Urinary bladder (tissue), 4 donors: ENCODE measurements around the gene MORC3. TPM values are rescaled to one million over a fixed set of nuclear protein-coding genes. Genes with fewer than 3 reads are reported as not detected.
"Not testable (repeated sequence)": the region's sequence is repeated elsewhere in the genome, so short reads cannot be mapped to it uniquely, and the experiment has no call there.

Experiments
- DNase-seq: peaks from one replicate; pipeline ENCODE4 v3.0.0-alpha.2; 2015; ENCODE audit errors: extremely low spot score
- H3K27ac ChIP-seq: one replicate; pipeline ENCODE4 v1.5.1; 2013; ENCODE audit warnings: low read depth, mild to moderate bottlenecking, moderate library complexity
- H3K36me3 ChIP-seq: one replicate; pipeline ENCODE4 v1.6.1; 2013; ENCODE audit warnings: mild to moderate bottlenecking, moderate library complexity; ENCODE audit not compliant: insufficient read depth
- H3K4me1 ChIP-seq: one replicate; pipeline ENCODE4 v1.6.1; 2013; ENCODE audit warnings: mild to moderate bottlenecking, moderate library complexity; ENCODE audit not compliant: insufficient read depth
- H3K4me3 ChIP-seq: one replicate; pipeline ENCODE4 v1.5.1; 2013; ENCODE audit warnings: low read depth, low read length
- WGBS: extraction: QIAGEN DNeasy Blood & Tissue Kit; methylation state at CpG from one replicate; pipeline ENCODE4 v1.1.7; 2013; 5-methylcytosine and 5-hydroxymethylcytosine counted together
- polyA plus RNA-seq: library from polyadenylated mRNA; stranded (reverse); fragments of 200-250 nt; gene quantifications from one replicate; pipeline ENCODE4 v1.2.3, GENCODE V29; 2013
- total RNA-seq: library from RNA; depleted of rRNA; stranded (reverse); fragments of >200 nt; gene quantifications from one replicate; pipeline ENCODE4 v1.2.3, GENCODE V29; 2014
- donor health status: healthy with polysubstance abuse.
- donor health status: healthy.

Gene MORC3, protein sequence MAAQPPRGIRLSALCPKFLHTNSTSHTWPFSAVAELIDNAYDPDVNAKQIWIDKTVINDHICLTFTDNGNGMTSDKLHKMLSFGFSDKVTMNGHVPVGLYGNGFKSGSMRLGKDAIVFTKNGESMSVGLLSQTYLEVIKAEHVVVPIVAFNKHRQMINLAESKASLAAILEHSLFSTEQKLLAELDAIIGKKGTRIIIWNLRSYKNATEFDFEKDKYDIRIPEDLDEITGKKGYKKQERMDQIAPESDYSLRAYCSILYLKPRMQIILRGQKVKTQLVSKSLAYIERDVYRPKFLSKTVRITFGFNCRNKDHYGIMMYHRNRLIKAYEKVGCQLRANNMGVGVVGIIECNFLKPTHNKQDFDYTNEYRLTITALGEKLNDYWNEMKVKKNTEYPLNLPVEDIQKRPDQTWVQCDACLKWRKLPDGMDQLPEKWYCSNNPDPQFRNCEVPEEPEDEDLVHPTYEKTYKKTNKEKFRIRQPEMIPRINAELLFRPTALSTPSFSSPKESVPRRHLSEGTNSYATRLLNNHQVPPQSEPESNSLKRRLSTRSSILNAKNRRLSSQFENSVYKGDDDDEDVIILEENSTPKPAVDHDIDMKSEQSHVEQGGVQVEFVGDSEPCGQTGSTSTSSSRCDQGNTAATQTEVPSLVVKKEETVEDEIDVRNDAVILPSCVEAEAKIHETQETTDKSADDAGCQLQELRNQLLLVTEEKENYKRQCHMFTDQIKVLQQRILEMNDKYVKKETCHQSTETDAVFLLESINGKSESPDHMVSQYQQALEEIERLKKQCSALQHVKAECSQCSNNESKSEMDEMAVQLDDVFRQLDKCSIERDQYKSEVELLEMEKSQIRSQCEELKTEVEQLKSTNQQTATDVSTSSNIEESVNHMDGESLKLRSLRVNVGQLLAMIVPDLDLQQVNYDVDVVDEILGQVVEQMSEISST
- 130 TPM for total RNA-seq
- polyA plus RNA-seq: 21.4 TPM

GRCh38 chr21:36319767-36320420 lies at the start of gene MORC3:
MORC3 (plus strand) TSS chr21:36320197; CDS start chr21:36320265, 68 bp downstream.
- DNase-seq: peak; percentile 97
- Histone ChIP-seq H3K4me3 (peak within 1 kb of the TSS; percentile 83), H3K27ac (peak within 1 kb of the TSS; percentile 98), H3K4me1 (no peaks in the 10 kb centered on the region), H3K36me3 (no peaks in the 10 kb centered on the region)
- WGBS: under 1% methylated on average over 59 of the region's 59 CpGs

DNA sequence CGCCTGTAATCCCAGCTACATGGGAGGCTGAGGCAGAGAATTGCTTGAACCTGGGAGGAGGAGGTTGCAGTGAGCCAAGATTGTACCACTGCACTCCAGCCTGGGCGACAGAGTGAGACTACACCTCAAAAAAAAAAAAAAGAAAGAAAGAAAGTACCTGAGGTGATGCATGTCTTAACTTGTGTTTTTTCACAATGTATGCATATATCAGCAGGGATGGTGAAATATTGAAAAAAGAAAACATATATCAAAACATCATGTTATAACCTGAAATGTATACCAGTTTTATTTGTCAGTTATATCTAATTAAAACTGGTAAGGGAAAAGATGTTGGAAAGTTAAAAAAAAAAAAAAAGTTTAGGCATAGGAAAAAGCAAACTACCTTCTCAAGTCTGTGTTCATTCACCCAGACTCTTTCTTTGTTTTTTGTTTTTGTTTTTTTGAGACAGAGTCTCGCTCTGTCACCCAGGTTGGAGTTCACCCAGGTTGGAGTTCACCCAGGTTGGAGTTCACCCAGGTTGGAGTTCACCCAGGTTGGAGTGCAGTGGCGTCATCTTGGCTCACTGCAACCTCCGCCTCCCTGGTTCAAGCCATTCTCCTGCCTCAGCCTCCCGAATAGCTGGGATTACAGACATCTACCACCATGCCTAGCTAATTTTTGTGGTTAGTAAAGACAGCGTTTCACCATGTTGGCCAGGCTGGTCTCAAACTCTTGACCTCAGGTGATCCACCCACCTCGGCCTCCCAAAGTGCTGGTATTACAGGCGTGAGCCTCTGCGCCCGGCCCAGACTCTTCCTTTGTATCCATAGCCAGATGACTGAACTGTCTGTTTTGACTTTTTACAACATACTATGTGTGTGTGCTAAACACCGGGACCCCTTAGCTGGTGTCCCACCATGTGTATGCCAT lies 49.0 kb upstream of the MORC3 start:
- not testable (repeated sequence) for H3K27ac ChIP-seq, H3K36me3 ChIP-seq, DNase-seq, H3K4me3 ChIP-seq, H3K4me1 ChIP-seq
- WGBS: 95% methylated on average over 12 of the region's 12 CpGs

GRCh38 chr21:36274128-36274527 lies 45.9 kb upstream of the MORC3 start:
- Histone ChIP-seq H3K36me3 (peaks cover 2% of the 10 kb centered on the region), H3K27ac (no peak overlapping the region), H3K4me3 (no peak overlapping the region), H3K4me1 (no peaks in the 10 kb centered on the region)
- 69% methylated on average over 4 of the region's 4 CpGs for WGBS
- DNase-seq: no peak

DNA sequence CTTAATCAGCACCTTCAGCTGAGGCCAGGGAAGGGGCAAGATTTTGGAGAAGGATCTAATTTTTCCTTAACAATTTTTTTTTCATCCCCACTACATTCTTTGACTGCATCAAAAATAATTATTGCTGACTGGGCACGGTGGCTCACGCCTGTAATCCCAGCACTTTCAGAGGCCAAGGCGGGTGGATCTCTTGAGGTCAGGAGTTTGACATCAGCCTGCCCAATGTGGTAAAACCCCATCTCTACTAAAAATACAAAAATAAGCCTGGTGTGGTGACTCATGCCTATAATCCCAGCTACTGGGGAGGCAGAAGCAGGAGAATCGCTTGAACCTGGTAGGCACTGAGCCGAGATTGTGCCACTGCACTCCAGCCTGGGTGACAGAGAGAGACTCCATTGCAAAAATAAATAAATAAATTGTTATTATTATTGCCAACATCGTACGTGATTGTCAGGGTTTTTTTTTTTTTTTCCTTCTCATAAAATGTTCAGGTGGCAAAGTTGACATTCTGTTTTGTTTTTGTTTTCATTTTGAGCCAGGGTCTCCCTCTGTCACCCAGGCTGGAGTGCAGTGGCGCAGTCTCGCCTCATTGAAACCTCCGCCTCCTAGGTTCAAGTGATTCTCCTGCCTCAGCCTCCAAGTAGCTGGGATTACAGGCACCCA lies 37.3 kb upstream of the MORC3 start:
- peaks cover 2% of the 10 kb centered on the region for H3K36me3 ChIP-seq

DNA sequence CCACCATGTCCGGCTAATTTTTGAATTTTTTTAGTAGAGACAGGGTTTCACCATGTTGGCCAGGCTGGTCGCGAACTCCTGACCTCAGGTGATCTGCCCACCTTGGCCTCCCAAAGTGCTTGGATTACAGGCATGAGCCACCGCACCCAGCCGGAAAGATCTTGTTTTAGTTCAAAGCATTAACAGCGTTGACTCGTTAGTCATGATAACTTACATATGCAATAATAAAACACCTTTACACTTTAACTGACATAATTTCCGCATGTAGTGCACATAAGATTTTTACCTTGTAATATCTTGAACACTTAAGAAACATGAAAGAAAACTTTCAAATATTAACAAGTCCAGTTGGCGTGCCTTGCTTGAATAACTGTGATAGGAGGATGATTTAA lies 36.8 kb upstream of the MORC3 start:
- H3K4me1 ChIP-seq, H3K4me3 ChIP-seq, DNase-seq, H3K36me3 ChIP-seq, H3K27ac ChIP-seq: not testable (repeated sequence)
- WGBS: 85% methylated on average over 9 of the region's 9 CpGs

More for the DNA sequence above, 37.3 kb upstream of the MORC3 start:
- Histone ChIP-seq H3K4me3 (no peak overlapping the region), H3K27ac (no peak overlapping the region), H3K4me1 (no peaks in the 10 kb centered on the region)
- 76% methylated on average over 10 of the region's 10 CpGs for WGBS
- DNase-seq: no peak

DNA sequence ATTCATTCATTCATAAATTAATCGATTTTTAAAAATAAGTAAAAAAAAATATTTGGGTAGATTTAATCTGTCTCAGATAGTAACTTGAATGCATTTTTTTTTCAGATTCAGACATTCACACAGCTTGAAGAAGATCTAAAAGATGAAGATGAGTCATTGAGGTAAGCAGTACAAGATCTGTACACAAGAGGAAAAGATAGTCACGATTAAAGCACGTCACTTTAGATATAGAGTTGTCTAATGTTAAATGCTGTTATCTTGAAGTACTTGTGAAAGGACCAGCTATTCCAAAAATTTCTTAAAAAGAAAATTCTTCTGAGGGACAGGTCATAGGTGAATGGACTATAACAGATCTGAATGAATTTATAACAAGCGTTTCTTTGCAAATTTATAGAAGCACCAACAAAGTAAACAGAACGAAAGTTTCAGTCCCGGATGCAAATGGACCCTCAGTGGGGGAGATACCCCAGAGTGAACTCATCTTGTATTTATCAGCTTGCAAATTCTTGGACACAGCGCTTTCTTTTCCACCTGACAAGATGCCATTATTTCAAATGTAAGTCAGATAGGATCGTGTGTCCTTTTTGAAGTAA lies 31.2 kb upstream of the MORC3 start:
- Histone ChIP-seq H3K27ac (peak overlapping the region; percentile 23), H3K4me1 (no peaks in the 10 kb centered on the region), H3K4me3 (no peak overlapping the region), H3K36me3 (no peaks in the 10 kb centered on the region)
- 45% methylated on average over 8 of the region's 8 CpGs for WGBS
- no peak for DNase-seq

GRCh38 chr21:36291509-36291908 lies 28.5 kb upstream of the MORC3 start:
- no peak for DNase-seq
- Histone ChIP-seq H3K27ac (no peak overlapping the region), H3K4me3 (no peak overlapping the region), H3K4me1 (no peaks in the 10 kb centered on the region), H3K36me3 (no peaks in the 10 kb centered on the region)
- WGBS: 74% methylated on average over 8 of the region's 8 CpGs

- 93% methylated on average over 4 of the region's 4 CpGs for WGBS
- no peak overlapping the region for H3K4me3 ChIP-seq
- H3K4me1 ChIP-seq: no peaks in the 10 kb centered on the region
- H3K27ac ChIP-seq: peak overlapping the region; percentile 33
- no peak for DNase-seq
- H3K36me3 ChIP-seq: no peaks in the 10 kb centered on the region
Measured at GRCh38 chr21:36297406-36297937, 22.5 kb upstream of the MORC3 start.

DNA sequence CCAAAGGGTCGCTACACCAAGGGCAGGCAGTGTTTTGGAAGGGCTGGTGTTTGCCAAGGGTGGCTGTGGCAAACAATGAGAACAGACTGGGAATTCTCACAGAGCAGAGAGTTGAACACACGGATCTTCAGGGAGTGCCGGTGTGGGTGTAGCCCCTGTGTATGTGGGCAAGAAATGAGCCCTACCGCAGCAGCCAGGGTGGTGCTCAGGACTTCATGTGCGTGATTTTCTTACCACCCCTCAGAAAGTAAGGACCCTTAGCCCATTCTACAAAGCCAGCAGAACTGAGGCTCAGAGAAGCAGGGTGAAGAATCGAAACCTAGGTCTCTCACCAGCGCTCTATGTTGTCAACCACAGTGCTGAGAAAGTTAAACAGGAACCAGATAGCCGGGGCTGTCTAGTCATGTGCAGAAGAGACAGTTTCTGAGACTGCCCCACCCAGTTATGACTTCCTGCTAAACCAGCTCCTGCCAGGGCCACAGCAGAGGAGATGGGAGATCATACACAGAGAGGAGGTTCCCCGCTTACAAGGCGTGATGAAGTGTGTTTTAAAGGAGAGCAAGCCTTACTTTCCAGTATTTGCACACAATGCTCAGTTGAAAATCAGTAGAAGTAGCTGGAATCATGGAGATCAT lies 21.9 kb upstream of the MORC3 start:
- no peak for DNase-seq
- WGBS: 44% methylated on average over 10 of the region's 10 CpGs
- Histone ChIP-seq H3K4me3 (no peak overlapping the region), H3K4me1 (no peaks in the 10 kb centered on the region), H3K27ac (peak overlapping the region; percentile 33), H3K36me3 (no peaks in the 10 kb centered on the region)

GRCh38 chr21:36306872-36307534 lies 13.0 kb upstream of the MORC3 start:
- no peak overlapping the region for H3K27ac ChIP-seq
- 85% methylated on average over 6 of the region's 6 CpGs for WGBS
- H3K36me3 ChIP-seq: no peaks in the 10 kb centered on the region
- no peak for DNase-seq
- no peaks in the 10 kb centered on the region for H3K4me1 ChIP-seq
- H3K4me3 ChIP-seq: no peak overlapping the region

DNA sequence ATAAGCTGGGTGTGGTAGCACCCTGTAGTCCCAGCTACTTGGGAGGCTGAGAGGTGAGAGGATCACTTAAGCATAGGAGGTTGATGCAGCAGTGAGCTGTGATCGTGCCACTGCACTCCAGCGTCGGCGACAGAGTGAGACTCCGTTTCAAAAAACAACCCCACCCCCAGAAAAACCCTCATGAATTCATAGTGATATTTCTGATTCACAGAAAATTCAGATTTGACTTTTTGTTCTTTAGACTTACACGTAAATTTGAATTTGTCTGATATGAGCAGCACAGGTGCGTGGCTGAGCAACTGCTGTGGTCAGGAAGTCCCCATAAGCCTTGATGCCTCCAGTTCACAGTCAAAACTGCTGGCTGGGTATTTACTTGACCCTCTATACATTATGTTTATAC lies 10.0 kb upstream of the MORC3 start:
- DNase-seq: no peak
- no peak overlapping the region for H3K4me3 ChIP-seq
- no peaks in the 10 kb centered on the region for H3K36me3 ChIP-seq
- WGBS: 87% methylated on average over 7 of the region's 7 CpGs
- no peaks in the 10 kb centered on the region for H3K4me1 ChIP-seq
- H3K27ac ChIP-seq: no peak overlapping the region
